Retinal pigment epithelial cell (primary cell): ENCODE data around the gene ATP6V0A4.

ENCODE experiments used
- DNase-seq: peaks from one replicate; pipeline ENCODE4 v3.0.0-alpha.2; 2010; ENCODE audit warnings: low read depth
- H3K4me3 ChIP-seq: 2 replicates; pipeline ENCODE4 v1.5.1; 2011; ENCODE audit warnings: mild to moderate bottlenecking, low read length, control low read depth, moderate library complexity
- CTCF ChIP-seq: conservative IDR thresholded peaks from 2 replicates; pipeline ENCODE4 v1.5.1; 2011; ENCODE audit warnings: low read depth, low read length, control low read depth, inconsistent platforms

Gene ATP6V0A4

GRCh38 chr7:138796038-138796615 lies 1.9 kb downstream of the ATP6V0A4 start:
- no peak for DNase-seq
- TF ChIP-seq CTCF, result no peak
- H3K4me3 ChIP-seq, result no peak overlapping the region

GRCh38 chr7:138785587-138786437 lies 12.2 kb downstream of the ATP6V0A4 start:
- peak; percentile 35 for TF ChIP-seq CTCF
- peak; percentile 29 for DNase-seq
- H3K4me3 ChIP-seq, result peak overlapping the region; percentile 23

GRCh38 chr7:138784692-138785091 lies 13.3 kb downstream of the ATP6V0A4 start:
- TF ChIP-seq CTCF, result no peak
- H3K4me3 ChIP-seq, result no peak overlapping the region
- peak; percentile 18 for DNase-seq

GRCh38 chr7:138781004-138781403 lies 17.0 kb downstream of the ATP6V0A4 start:
- no peak for DNase-seq
- TF ChIP-seq CTCF, result no peak
- no peak overlapping the region for H3K4me3 ChIP-seq

- no peak overlapping the region for H3K4me3 ChIP-seq
- no peak for TF ChIP-seq CTCF
- DNase-seq, result no peak
These were observed 21.7 kb downstream of the ATP6V0A4 start for GRCh38 chr7:138776166-138776833.

- TF ChIP-seq CTCF, result no peak
- no peak for DNase-seq
- H3K4me3 ChIP-seq, result no peak overlapping the region
These were observed 24.2 kb downstream of the ATP6V0A4 start for GRCh38 chr7:138773817-138774216.
